GM23338 (cell line): ENCODE results near the gene MMP15. TPM values are rescaled to one million over a fixed set of nuclear protein-coding genes. Genes with fewer than 3 reads are reported as not detected.

Source experiments
- ATAC-seq: fragments of 200-7000 bp; cut with Tn5 transposase; 3 replicates; pipeline ENCODE4 v1.9.1; 2020
- DNase-seq: peaks from one replicate; pipeline ENCODE4 v3.0.0-alpha.2; 2015; ENCODE audit warnings: low spot score
- H2AFZ ChIP-seq: fragments of 200-600 bp; sonication (generic); 2 replicates; pipeline ENCODE4 v1.8.0; 2016; ENCODE audit warnings: antibody characterized with exemption, mild to moderate bottlenecking, moderate library complexity
- H3F3A ChIP-seq: fragments of 200-600 bp; sonication (generic); replicated peaks from 2 replicates; pipeline ENCODE4 v1.8.0; 2017; ENCODE audit warnings: antibody characterized with exemption, mixed run types, low read depth
- H3K27ac ChIP-seq: fragments of 200-600 bp; sonication (generic); 2 replicates; pipeline ENCODE4 v1.6.1; 2016; ENCODE audit warnings: low read depth
- H3K27me3 ChIP-seq: fragments of 200-600 bp; sonication (generic); 2 replicates; pipeline ENCODE4 v1.8.0; 2016; ENCODE audit warnings: mild to moderate bottlenecking, mixed run types, moderate library complexity; ENCODE audit not compliant: insufficient read depth
- H3K36me3 ChIP-seq: fragments of 200-600 bp; sonication (generic); 2 replicates; pipeline ENCODE4 v1.8.0; 2016; ENCODE audit warnings: mild to moderate bottlenecking; ENCODE audit not compliant: insufficient read depth
- H3K4me1 ChIP-seq: fragments of 200-600 bp; sonication (generic); 2 replicates; pipeline ENCODE4 v1.8.0; 2016; ENCODE audit warnings: mild to moderate bottlenecking, moderate library complexity; ENCODE audit not compliant: insufficient read depth
- H3K4me2 ChIP-seq: fragments of 200-600 bp; sonication (generic); 2 replicates; pipeline ENCODE4 v1.7.1; 2017; ENCODE audit warnings: mixed run types
- H3K4me3 ChIP-seq: fragments of 200-600 bp; sonication (generic); 2 replicates; pipeline ENCODE4 v1.6.1; 2016; ENCODE audit warnings: mixed run types
- H3K79me2 ChIP-seq: fragments of 200-600 bp; sonication (generic); replicated peaks from 2 replicates; pipeline ENCODE4 v1.8.0; 2017; ENCODE audit warnings: mild to moderate bottlenecking; ENCODE audit not compliant: insufficient read depth
- H3K9me2 ChIP-seq: fragments of 200-600 bp; sonication (generic); 2 replicates; pipeline ENCODE4 v1.8.0; 2017; ENCODE audit not compliant: insufficient read depth
- H4K20me1 ChIP-seq: fragments of 200-600 bp; sonication (generic); replicated peaks from 2 replicates; pipeline ENCODE4 v1.8.0; 2017; ENCODE audit warnings: mild to moderate bottlenecking; ENCODE audit not compliant: insufficient read depth
- H3K27ac Mint-ChIP-seq: 2 replicates; pipeline ENCODE4 v1.8.0; 2020; ENCODE audit warnings: inconsistent platforms, mild to moderate bottlenecking, moderate library complexity, mixed read lengths
- H3K27me3 Mint-ChIP-seq: 3 replicates; pipeline ENCODE4 v1.8.0; 2022; ENCODE audit warnings: low read depth, mild to moderate bottlenecking, moderate library complexity, mixed read lengths, inconsistent platforms; ENCODE audit not compliant: insufficient read depth, poor library complexity
- H3K36me3 Mint-ChIP-seq: 3 replicates; pipeline ENCODE4 v1.8.0; 2021; ENCODE audit warnings: low read depth, mild to moderate bottlenecking, inconsistent platforms, moderate library complexity, mixed read lengths
- H3K4me1 Mint-ChIP-seq: 3 replicates; pipeline ENCODE4 v1.8.0; 2020; ENCODE audit warnings: mild to moderate bottlenecking, inconsistent platforms, mixed read lengths
- H3K4me3 Mint-ChIP-seq: 3 replicates; pipeline ENCODE4 v1.8.0; 2021; ENCODE audit warnings: moderate library complexity, mild to moderate bottlenecking, inconsistent platforms, mixed read lengths
- H3K9me3 Mint-ChIP-seq: 3 replicates; pipeline ENCODE4 v1.8.0; 2020; ENCODE audit warnings: moderate library complexity, mild to moderate bottlenecking, inconsistent platforms, mixed read lengths
- CREB1 ChIP-seq: fragments of 250-450 bp; sonication (Bioruptor Pico); IDR thresholded peaks from 2 replicates; pipeline ENCODE4 v1.5.0; 2020; ENCODE audit warnings: low read depth, mild to moderate bottlenecking, moderate library complexity
- CTCF ChIP-seq, 2 experiments: fragments of 200-600 bp in 1 of 2; sonication (generic) in 1 of 2; conservative IDR thresholded peaks; 2 replicates each; pipeline versions ENCODE4 v1.5.1 to v1.6.1; 2016 to 2017; ENCODE audit warnings: antibody characterized with exemption in 2 of 2, low read depth in 2 of 2, mild to moderate bottlenecking in 2 of 2, moderate library complexity in 1 of 2
- EZH2 ChIP-seq: fragments of 200-600 bp; sonication (generic); IDR thresholded peaks from one replicate; pipeline ENCODE4 v1.8.0; 2017; ENCODE audit warnings: antibody characterized with exemption, mild to moderate bottlenecking, low read depth; ENCODE audit not compliant: unreplicated experiment
- EZH2phosphoT487 ChIP-seq: fragments of 200-600 bp; sonication (generic); IDR thresholded peaks from one replicate; pipeline ENCODE4 v1.8.1; 2018; ENCODE audit warnings: antibody characterized with exemption; ENCODE audit not compliant: unreplicated experiment
- JUNB ChIP-seq: IDR thresholded peaks from one replicate; pipeline ENCODE4 v1.6.1; 2016; ENCODE audit warnings: antibody characterized with exemption; ENCODE audit not compliant: unreplicated experiment
- POLR2AphosphoS5 ChIP-seq: IDR thresholded peaks from 2 replicates; pipeline ENCODE4 v1.6.1; 2016; ENCODE audit warnings: antibody characterized with exemption, low read depth
- STAT1 ChIP-seq: IDR thresholded peaks from one replicate; pipeline ENCODE4 v1.6.1; 2016; ENCODE audit warnings: antibody characterized with exemption; ENCODE audit not compliant: unreplicated experiment
- ZNF114 ChIP-seq: fragments of 250-450 bp; sonication (Bioruptor Pico); IDR thresholded peaks from 2 replicates; pipeline ENCODE4 v1.5.0; 2020; ENCODE audit warnings: mild to moderate bottlenecking, moderate library complexity
- ZNF331 ChIP-seq: fragments of 250-450 bp; sonication (Bioruptor Pico); IDR thresholded peaks from 2 replicates; pipeline ENCODE4 v1.5.0; 2020; ENCODE audit warnings: low read depth, mild to moderate bottlenecking, moderate library complexity
- polyA plus RNA-seq: library from polyadenylated mRNA; unstranded; fragments of >200 nt; fragmentation: Nextera tagmentation; extraction: Ambion mirVana; gene quantifications from 2 replicates; pipeline ENCODE4 v1.2.1, GENCODE V29; 2016
- total RNA-seq: library from RNA; depleted of rRNA; stranded (reverse); fragments of >200 nt; shearing (Covaris generic); gene quantifications from 2 replicates; pipeline ENCODE4 v1.2.3, GENCODE V29; 2014
- TF ChIP-seq, protein P1 (sequence below): IDR thresholded peaks from 2 replicates; pipeline ENCODE4 v1.6.1; 2016; ENCODE audit warnings: antibody characterized with exemption
- TF ChIP-seq, protein P2 (sequence below): IDR thresholded peaks from one replicate; pipeline ENCODE4 v1.6.1; 2018; ENCODE audit warnings: antibody characterized with exemption; ENCODE audit not compliant: unreplicated experiment

MMP15 gene
- total and polyA plus RNA-seq, 2 experiments from 2014 or later, result 10.9 to 79.1 TPM

DNA sequence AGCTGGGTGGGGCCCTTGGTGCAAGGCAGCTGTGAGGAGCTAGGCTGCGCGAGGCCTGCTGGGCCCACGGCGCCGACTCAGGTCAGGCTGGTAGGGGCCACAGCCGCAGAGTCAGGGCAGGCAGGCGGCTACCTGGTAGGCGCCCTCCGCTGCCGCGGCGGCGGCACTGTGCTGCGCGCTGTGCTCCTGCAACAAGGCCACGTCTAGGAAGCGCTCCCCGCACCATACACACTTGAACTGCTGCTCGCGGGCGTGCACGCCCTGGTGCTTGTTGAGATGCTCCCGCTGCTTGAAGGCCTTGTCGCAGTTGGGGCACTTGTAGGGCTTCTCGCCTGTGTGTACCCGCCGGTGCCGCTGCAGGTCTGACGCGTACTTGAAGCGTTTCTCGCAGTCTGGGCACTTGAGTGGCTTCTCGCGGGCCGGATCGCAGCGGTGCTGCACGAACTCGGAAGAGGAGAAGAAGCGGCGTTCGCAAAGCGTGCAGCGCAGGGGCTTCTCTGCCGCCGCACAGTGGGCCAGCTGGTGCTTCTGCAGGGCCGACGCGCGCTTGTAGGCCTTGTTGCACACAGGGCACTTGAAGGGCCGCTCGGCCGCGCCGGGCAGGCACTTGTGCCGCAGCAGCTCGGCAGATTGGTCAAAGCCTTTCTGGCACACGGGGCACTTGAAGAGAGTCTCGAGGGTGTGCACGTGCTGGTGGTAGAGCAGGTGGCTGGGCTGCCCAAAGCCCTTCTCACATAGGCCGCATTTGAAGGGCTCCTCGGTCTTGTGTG, 29.0 kb upstream of the MMP15 start:
- H3F3A ChIP-seq, result peaks cover 7% of the 10 kb centered on the region
- no peak overlapping the region for H3K4me3 ChIP-seq
- Mint-ChIP-seq H3K9me3 (no peaks in the 10 kb centered on the region), H3K27ac (no peak overlapping the region), H3K36me3 (peaks cover 6% of the 10 kb centered on the region; the same call in 2 of the 3 replicates), H3K27me3 (peaks cover 16% of the 10 kb centered on the region), H3K4me3 (no peak overlapping the region), H3K4me1 (peaks cover 30% of the 10 kb centered on the region)
- no peaks in the 10 kb centered on the region for H3K9me2 ChIP-seq
- no peak overlapping the region for H2AFZ ChIP-seq
- H3K4me2 ChIP-seq, result no peak overlapping the region
- no peak for ATAC-seq
- DNase-seq, result no peak
- H3K27ac ChIP-seq, result no peak overlapping the region
- H3K4me1 ChIP-seq, result peaks cover 8% of the 10 kb centered on the region
- H3K79me2 ChIP-seq, result no peaks in the 10 kb centered on the region
- H4K20me1 ChIP-seq, result no peaks in the 10 kb centered on the region
- no peaks in the 10 kb centered on the region for H3K36me3 ChIP-seq
- H3K27me3 ChIP-seq, result no peaks in the 10 kb centered on the region
- TF ChIP-seq CREB1 (CRISPR knock-in tag), result no peak
- no peak for TF ChIP-seq ZNF331 (CRISPR knock-in tag)
- TF ChIP-seq JUNB, result no peak
- no peak for TF ChIP-seq EZH2phosphoT487
- TF ChIP-seq CTCF (conservative IDR thresholded peaks at IDR 0.05; ENCODE audit: low read depth in 2 of 2), result no peak
- no peak for TF ChIP-seq STAT1

DNA sequence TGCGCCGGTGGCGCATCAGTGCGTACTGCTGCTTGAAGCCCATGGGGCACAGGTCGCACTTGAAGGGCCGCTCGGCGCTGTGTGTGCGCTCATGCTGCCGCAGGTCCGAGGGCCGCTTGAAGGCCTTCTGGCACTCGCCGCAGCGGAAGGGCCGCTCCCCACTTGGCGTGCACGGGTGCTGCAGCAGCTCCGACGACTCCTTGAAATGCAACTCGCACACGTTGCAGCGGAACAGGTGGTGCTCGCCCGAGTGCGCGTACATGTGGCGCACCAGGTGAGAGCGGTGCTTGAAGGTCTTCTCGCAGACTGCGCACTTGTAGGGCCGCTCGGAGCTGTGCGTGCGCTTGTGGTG, 28.4 kb upstream of the MMP15 start:
- no peaks in the 10 kb centered on the region for H3K27me3 ChIP-seq
- H3K79me2 ChIP-seq, result 0 out of 2 replicates have a peak, but pooled peaks cover 3% of the 10 kb centered on the region
- H3K4me3 Mint-ChIP-seq, result no peak overlapping the region
- no peaks in the 10 kb centered on the region for H3K9me3 Mint-ChIP-seq
- peaks cover 35% of the 10 kb centered on the region for H3K4me1 Mint-ChIP-seq
- no peak overlapping the region for H3K4me3 ChIP-seq
- H3F3A ChIP-seq, result peaks cover 7% of the 10 kb centered on the region
- H2AFZ ChIP-seq, result no peak overlapping the region
- no peak overlapping the region for H3K27ac ChIP-seq
- no peak overlapping the region for H3K4me2 ChIP-seq
- no peaks in the 10 kb centered on the region for H3K36me3 ChIP-seq
- DNase-seq, result no peak
- H3K9me2 ChIP-seq, result no peaks in the 10 kb centered on the region
- no peak for ATAC-seq
- H4K20me1 ChIP-seq, result no peaks in the 10 kb centered on the region; the same call in 1 of the 2 replicates
- H3K36me3 Mint-ChIP-seq, result peaks cover 8% of the 10 kb centered on the region; the same call in 2 of the 3 replicates
- no peak overlapping the region for H3K27ac Mint-ChIP-seq
- peaks cover 16% of the 10 kb centered on the region for H3K27me3 Mint-ChIP-seq
- peaks cover 8% of the 10 kb centered on the region for H3K4me1 ChIP-seq
- no peak for TF ChIP-seq EZH2phosphoT487
- TF ChIP-seq, protein P1, sequence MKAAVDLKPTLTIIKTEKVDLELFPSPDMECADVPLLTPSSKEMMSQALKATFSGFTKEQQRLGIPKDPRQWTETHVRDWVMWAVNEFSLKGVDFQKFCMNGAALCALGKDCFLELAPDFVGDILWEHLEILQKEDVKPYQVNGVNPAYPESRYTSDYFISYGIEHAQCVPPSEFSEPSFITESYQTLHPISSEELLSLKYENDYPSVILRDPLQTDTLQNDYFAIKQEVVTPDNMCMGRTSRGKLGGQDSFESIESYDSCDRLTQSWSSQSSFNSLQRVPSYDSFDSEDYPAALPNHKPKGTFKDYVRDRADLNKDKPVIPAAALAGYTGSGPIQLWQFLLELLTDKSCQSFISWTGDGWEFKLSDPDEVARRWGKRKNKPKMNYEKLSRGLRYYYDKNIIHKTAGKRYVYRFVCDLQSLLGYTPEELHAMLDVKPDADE, result no peak
- no peak for TF ChIP-seq CREB1 (CRISPR knock-in tag)
- TF ChIP-seq, protein P2, sequence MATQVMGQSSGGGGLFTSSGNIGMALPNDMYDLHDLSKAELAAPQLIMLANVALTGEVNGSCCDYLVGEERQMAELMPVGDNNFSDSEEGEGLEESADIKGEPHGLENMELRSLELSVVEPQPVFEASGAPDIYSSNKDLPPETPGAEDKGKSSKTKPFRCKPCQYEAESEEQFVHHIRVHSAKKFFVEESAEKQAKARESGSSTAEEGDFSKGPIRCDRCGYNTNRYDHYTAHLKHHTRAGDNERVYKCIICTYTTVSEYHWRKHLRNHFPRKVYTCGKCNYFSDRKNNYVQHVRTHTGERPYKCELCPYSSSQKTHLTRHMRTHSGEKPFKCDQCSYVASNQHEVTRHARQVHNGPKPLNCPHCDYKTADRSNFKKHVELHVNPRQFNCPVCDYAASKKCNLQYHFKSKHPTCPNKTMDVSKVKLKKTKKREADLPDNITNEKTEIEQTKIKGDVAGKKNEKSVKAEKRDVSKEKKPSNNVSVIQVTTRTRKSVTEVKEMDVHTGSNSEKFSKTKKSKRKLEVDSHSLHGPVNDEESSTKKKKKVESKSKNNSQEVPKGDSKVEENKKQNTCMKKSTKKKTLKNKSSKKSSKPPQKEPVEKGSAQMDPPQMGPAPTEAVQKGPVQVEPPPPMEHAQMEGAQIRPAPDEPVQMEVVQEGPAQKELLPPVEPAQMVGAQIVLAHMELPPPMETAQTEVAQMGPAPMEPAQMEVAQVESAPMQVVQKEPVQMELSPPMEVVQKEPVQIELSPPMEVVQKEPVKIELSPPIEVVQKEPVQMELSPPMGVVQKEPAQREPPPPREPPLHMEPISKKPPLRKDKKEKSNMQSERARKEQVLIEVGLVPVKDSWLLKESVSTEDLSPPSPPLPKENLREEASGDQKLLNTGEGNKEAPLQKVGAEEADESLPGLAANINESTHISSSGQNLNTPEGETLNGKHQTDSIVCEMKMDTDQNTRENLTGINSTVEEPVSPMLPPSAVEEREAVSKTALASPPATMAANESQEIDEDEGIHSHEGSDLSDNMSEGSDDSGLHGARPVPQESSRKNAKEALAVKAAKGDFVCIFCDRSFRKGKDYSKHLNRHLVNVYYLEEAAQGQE, result no peak
- no peak for TF ChIP-seq JUNB
- no peak for TF ChIP-seq ZNF114 (CRISPR knock-in tag)
- no peak for TF ChIP-seq POLR2AphosphoS5
- TF ChIP-seq CTCF (conservative IDR thresholded peaks at IDR 0.05; ENCODE audit: low read depth in 2 of 2), result no peak
- TF ChIP-seq EZH2, result no peak
